Fibroblast of lung (primary cell): ENCODE data around the gene CHST15.

Experiments
- EZH2 ChIP-seq: IDR thresholded peaks from 2 replicates; pipeline ENCODE4 v1.5.1; 2012; ENCODE audit warnings: low read length, control low read depth, mild to moderate bottlenecking; ENCODE audit errors: missing control alignments
- TF ChIP-seq, protein P1 (sequence below), 2 donors: IDR thresholded peaks in 1 of 2; conservative IDR thresholded peaks in 1 of 2; 1 replicate in 1 of 2; 2 replicates in 1 of 2; pipeline ENCODE4 v1.5.1; 2011 to 2012; ENCODE audit warnings: low read length in 2 of 2, control low read depth in 1 of 2, inconsistent platforms in 1 of 2, low read depth in 1 of 2, mild to moderate bottlenecking in 1 of 2

- TF ChIP-seq, protein P1, sequence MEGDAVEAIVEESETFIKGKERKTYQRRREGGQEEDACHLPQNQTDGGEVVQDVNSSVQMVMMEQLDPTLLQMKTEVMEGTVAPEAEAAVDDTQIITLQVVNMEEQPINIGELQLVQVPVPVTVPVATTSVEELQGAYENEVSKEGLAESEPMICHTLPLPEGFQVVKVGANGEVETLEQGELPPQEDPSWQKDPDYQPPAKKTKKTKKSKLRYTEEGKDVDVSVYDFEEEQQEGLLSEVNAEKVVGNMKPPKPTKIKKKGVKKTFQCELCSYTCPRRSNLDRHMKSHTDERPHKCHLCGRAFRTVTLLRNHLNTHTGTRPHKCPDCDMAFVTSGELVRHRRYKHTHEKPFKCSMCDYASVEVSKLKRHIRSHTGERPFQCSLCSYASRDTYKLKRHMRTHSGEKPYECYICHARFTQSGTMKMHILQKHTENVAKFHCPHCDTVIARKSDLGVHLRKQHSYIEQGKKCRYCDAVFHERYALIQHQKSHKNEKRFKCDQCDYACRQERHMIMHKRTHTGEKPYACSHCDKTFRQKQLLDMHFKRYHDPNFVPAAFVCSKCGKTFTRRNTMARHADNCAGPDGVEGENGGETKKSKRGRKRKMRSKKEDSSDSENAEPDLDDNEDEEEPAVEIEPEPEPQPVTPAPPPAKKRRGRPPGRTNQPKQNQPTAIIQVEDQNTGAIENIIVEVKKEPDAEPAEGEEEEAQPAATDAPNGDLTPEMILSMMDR (conservative IDR thresholded peaks at IDR 0.05 in 1 of 2, IDR thresholded peaks at IDR 0.05 in 1 of 2; ENCODE audit: low read depth in 1 of 2, low read length in 2 of 2) = no peak
- no peak for TF ChIP-seq EZH2
These were observed 92.6 kb downstream of the CHST15 start for GRCh38 chr10:124000792-124001201.
